Cardiac muscle cell (in vitro differentiated cells and primary cell): ENCODE results near the gene WHRN. TPM values are rescaled to one million over a fixed set of nuclear protein-coding genes. Genes with fewer than 3 reads are reported as not detected.

Source experiments
- DNase-seq, 2 donors: peaks; one replicate each; pipeline versions ENCODE4 v3.0.0 to v3.0.0-alpha.2; 2010 to 2017; ENCODE audit warnings: low read depth in 1 of 2, low spot score in 1 of 2
- H3K27ac ChIP-seq: fragments of 200-600 bp; sonication (generic); 2 replicates; pipeline ENCODE4 v1.5.1; 2016
- H3K27me3 ChIP-seq: fragments of 200-600 bp; sonication (generic); 2 replicates; pipeline ENCODE4 v1.6.0; 2016; ENCODE audit warnings: control low read depth
- H3K36me3 ChIP-seq: fragments of 200-600 bp; sonication (generic); 2 replicates; pipeline ENCODE4 v1.5.1; 2016; ENCODE audit warnings: control low read depth
- H3K4me1 ChIP-seq: fragments of 200-600 bp; sonication (generic); 2 replicates; pipeline ENCODE4 v1.8.1; 2017; ENCODE audit warnings: low read depth, mild to moderate bottlenecking, mixed run types
- H3K4me3 ChIP-seq: fragments of 200-600 bp; sonication (generic); 2 replicates; pipeline ENCODE4 v1.5.1; 2016; ENCODE audit warnings: mild to moderate bottlenecking
- H3K9me3 ChIP-seq: fragments of 200-600 bp; sonication (generic); 2 replicates; pipeline ENCODE4 v1.5.1; 2017; ENCODE audit warnings: low read depth, mild to moderate bottlenecking, control low read depth
- polyA plus RNA-seq: library from polyadenylated mRNA; unstranded; fragments of >200 nt; fragmentation: Nextera tagmentation; extraction: Ambion mirVana; gene quantifications from 2 replicates; pipeline ENCODE4 v1.2.1, GENCODE V29; 2016
- total RNA-seq: library from RNA; depleted of rRNA; stranded (reverse); fragments of >200 nt; gene quantifications from 2 replicates; pipeline ENCODE4 v1.2.3, GENCODE V29; 2016
- TF ChIP-seq, protein P1 (sequence below): IDR thresholded peaks from 2 replicates; pipeline ENCODE4 v1.5.1; 2012; ENCODE audit warnings: low read depth, mild to moderate bottlenecking, low read length

The WHRN gene
- total and polyA plus RNA-seq, 2 experiments from 2014 or later, result 10.8 to 12.5 TPM

DNA sequence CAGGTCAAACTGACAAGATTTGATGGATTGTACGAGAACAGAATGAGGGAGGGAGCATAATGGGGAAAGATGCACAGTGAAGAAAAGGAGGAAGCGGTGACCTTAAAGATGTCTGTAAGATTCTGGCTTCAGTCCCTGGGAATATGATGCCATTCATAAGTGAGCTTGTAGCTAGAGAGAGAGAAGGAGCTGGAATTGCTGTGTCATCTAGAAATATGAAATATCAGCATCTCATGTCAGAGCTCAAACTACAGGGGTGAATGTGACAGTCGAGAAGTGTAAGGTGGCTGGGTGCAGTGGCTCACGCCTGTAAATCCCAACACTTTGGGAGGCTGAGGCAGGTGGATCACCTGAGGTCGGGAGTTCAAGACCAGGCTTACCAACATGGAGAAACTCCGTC lies 24.0 kb upstream of the WHRN start:
- peaks cover 11% of the 10 kb centered on the region for H3K27me3 ChIP-seq

DNA sequence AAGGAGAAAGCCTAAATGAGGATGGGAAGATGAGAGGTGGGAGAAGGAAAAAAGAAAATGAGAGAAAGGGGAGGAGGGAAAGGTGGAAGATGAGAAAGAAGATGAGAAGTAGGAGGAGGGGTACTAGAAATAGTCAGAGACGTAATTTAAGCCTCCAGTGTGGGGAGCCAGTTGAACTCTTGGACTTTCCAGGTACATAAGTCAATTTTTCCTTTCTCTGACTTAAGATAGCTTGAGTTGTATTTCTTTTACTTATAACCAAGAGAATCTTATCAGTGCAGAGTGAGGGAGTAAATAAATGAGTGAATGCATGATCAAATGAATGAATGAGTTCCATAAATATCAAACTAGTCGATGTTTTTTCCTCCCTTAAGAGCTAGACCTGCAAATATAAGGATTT lies 21.5 kb upstream of the WHRN start:
- TF ChIP-seq, protein P1, sequence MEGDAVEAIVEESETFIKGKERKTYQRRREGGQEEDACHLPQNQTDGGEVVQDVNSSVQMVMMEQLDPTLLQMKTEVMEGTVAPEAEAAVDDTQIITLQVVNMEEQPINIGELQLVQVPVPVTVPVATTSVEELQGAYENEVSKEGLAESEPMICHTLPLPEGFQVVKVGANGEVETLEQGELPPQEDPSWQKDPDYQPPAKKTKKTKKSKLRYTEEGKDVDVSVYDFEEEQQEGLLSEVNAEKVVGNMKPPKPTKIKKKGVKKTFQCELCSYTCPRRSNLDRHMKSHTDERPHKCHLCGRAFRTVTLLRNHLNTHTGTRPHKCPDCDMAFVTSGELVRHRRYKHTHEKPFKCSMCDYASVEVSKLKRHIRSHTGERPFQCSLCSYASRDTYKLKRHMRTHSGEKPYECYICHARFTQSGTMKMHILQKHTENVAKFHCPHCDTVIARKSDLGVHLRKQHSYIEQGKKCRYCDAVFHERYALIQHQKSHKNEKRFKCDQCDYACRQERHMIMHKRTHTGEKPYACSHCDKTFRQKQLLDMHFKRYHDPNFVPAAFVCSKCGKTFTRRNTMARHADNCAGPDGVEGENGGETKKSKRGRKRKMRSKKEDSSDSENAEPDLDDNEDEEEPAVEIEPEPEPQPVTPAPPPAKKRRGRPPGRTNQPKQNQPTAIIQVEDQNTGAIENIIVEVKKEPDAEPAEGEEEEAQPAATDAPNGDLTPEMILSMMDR, result no peak
- H3K27me3 ChIP-seq, result peaks cover 23% of the 10 kb centered on the region
- DNase-seq, result no peak
- no peaks in the 10 kb centered on the region for H3K9me3 ChIP-seq
- no peaks in the 10 kb centered on the region for H3K4me1 ChIP-seq
- no peak overlapping the region for H3K4me3 ChIP-seq
- H3K36me3 ChIP-seq, result no peaks in the 10 kb centered on the region
- no peak overlapping the region for H3K27ac ChIP-seq

More for the DNA sequence above, 24.0 kb upstream of the WHRN start:
- H3K9me3 ChIP-seq, result no peaks in the 10 kb centered on the region
- H3K4me3 ChIP-seq, result no peak overlapping the region
- DNase-seq, result no peak
- no peak overlapping the region for H3K27ac ChIP-seq
- no peaks in the 10 kb centered on the region for H3K36me3 ChIP-seq
- no peaks in the 10 kb centered on the region for H3K4me1 ChIP-seq
- TF ChIP-seq, protein P1, result no peak

DNA sequence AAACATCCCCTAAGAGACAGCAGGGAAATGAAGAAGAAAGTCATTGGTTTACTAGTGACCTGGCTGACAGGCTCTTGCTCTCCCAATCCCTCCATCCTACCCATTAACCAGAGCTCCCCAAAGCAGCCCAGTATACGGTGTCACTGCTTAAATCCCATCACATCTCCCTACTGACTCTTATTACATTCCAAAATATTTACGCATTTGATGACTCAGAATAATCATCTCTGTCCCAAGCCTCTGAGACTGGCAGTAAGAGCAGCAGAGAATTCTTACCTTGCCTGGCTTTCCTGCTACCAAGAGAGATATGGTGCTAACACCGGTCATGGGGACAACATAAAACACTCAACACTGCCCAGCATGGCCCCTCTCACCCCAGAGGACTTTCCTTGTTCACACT lies 20.2 kb upstream of the WHRN start:
- peaks cover 23% of the 10 kb centered on the region for H3K27me3 ChIP-seq
- H3K4me3 ChIP-seq, result no peak overlapping the region
- no peaks in the 10 kb centered on the region for H3K4me1 ChIP-seq
- H3K9me3 ChIP-seq, result no peaks in the 10 kb centered on the region
- peak in 1 of 2 donors; percentile 32 for DNase-seq
- H3K36me3 ChIP-seq, result no peaks in the 10 kb centered on the region
- no peak overlapping the region for H3K27ac ChIP-seq
- TF ChIP-seq, protein P1, result no peak

DNA sequence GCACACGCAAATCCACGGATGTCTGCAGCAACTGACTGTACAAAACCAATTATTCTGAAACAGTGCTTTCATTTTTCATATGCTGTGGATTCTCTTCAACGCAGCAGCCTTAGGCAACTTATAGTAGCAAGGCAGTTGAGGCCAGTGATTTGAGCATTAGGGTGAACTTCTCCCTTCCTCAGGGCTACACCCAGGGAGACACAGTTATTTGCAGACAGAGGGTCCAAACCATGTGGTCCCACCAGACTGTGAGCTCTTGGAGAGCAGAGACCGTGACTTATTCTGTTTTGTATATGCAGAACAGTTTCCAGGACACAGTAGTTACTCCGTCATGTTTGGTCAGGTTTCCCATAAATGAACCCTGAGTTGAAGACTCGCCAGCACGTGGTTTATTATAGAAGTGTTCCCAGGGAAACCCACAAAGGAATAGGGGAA lies 19.0 kb upstream of the WHRN start:
- Histone ChIP-seq H3K9me3 (no peaks in the 10 kb centered on the region), H3K27ac (no peak overlapping the region), H3K4me3 (no peak overlapping the region), H3K36me3 (no peaks in the 10 kb centered on the region), H3K4me1 (no peaks in the 10 kb centered on the region), H3K27me3 (peaks cover 23% of the 10 kb centered on the region)
- no peak for DNase-seq
- TF ChIP-seq, protein P1, result no peak

DNA sequence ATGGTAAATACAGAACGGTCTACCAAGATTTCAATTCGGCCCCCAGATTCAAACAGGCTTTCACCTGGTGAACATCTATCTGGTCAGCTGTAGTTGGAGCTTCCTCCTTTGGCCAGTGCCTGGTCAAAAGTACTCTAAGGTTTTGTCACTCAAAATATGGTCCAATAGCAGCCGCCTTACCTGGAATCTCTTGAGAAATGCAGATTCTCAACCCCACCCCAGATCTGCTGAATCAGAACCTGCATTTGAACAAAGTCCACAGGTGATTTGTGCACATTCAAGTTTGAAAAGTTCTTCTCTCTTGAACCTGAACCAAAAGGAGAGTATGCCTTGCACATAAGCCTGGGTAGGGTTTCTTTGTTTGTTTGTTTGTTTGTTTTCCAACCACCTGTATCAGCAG lies 17.6 kb upstream of the WHRN start:
- TF ChIP-seq, protein P1, result no peak
- Histone ChIP-seq H3K36me3 (no peaks in the 10 kb centered on the region), H3K27me3 (peaks cover 23% of the 10 kb centered on the region), H3K9me3 (no peaks in the 10 kb centered on the region), H3K27ac (no peak overlapping the region), H3K4me3 (no peak overlapping the region), H3K4me1 (no peaks in the 10 kb centered on the region)
- no peak for DNase-seq

DNA sequence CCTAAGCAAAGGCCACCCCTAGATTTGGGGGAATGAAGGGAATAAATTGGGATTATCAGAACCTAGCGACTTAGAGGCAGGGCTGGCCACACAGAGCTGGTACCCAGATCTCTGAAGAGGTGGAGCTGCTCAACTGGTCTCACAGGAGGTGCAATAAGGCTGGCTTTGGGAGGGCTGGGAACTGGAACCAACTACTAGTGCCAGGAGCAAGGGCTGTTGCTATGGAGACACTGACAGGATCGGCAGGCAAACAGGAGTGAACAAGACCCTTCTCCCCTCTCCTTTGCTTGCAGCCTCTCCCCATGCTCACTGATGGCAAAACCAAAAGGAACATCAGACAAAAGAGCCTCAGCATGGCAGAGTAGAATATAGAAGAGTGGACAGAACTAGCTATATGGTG lies 17.0 kb upstream of the WHRN start:
- TF ChIP-seq, protein P1, result no peak
- no peaks in the 10 kb centered on the region for H3K36me3 ChIP-seq
- DNase-seq, result no peak
- no peaks in the 10 kb centered on the region for H3K4me1 ChIP-seq
- H3K27me3 ChIP-seq, result peaks cover 23% of the 10 kb centered on the region
- no peak overlapping the region for H3K27ac ChIP-seq
- H3K9me3 ChIP-seq, result no peaks in the 10 kb centered on the region
- H3K4me3 ChIP-seq, result no peak overlapping the region
